Glomerular endothelial cell (primary cell): ENCODE results near the gene ZDBF2. TPM values are rescaled to one million over a fixed set of nuclear protein-coding genes. Genes with fewer than 3 reads are reported as not detected.
"Not testable (repeated sequence)": the region's sequence is repeated elsewhere in the genome, so short reads cannot be mapped to it uniquely, and the experiment has no call there.

Experiments
- DNase-seq: peaks from one replicate; pipeline ENCODE4 v3.0.0-alpha.2; 2011; ENCODE audit warnings: low read depth, low spot score; ENCODE audit errors: extremely low read depth
- total RNA-seq: library from RNA; depleted of rRNA; stranded (reverse); fragments of >200 nt; gene quantifications from 2 replicates; pipeline ENCODE4 v1.2.3, GENCODE V29; 2015

ZDBF2 gene
- total RNA-seq, 1 donor from 2014 or later = 8.2 TPM

DNA sequence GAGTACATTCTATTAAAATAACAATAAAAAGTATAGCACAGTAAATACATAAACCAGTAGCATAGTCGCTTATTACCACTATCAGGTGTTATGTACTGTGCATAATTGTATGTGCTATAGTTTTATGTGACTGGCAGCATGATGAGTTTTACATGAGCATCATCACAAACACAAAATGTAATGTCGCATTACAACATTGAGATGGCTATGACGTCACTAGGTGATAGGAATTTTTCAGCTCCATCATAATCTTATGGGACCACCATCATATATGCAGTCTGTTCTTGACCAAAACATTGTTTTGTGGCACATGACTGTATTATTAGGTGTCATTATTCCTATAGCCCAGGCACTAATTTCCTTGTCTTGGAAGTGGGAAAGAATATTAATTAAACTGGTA, 48.6 kb downstream of the ZDBF2 start:
- DNase-seq = no peak

GRCh38 chr2:206323486-206323885, 49.0 kb downstream of the ZDBF2 start:
- DNase-seq = no peak

- DNase-seq = no peak
Observed at GRCh38 chr2:206324869-206325268, 50.4 kb downstream of the ZDBF2 start.

DNA sequence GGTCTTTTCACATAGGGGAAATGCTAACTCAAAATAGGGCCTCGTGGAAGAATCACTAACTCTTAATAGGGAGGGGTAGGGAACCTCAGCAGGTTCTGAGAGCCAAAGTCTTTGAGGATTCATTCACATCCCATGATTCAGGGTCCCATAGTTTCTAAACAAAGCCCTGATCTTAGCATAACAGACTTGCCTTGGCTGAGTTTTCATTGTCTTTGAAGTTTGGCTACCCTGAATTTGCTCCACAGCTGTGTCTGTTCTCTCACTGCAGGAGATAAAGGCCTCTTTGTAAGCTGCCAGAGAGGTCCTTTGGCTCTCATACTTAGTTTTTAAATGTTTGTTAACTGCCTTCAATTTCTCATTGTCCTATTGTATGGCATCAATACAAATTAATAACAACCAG, 54.5 kb downstream of the ZDBF2 start:
- DNase-seq = no peak

DNA sequence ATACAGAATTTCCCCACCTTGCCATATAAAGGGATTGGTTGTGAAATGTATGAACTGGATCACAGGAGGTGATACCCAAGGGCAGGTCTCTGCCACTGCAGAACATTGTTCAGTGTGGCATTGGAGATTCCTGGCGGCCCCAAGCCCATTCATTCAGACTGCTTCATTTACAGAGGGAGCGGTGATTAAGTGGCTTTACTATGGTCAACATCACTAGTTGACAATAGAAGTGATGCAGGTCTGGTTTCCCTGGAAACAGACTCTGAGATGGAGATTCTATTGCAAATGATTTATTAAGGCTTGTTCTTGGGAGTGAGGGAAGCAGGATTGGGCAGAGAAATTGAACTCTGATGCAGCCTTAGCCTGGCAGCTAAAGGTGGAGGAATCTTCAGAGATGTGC, 62.4 kb downstream of the ZDBF2 start:
- DNase-seq = no peak

DNA sequence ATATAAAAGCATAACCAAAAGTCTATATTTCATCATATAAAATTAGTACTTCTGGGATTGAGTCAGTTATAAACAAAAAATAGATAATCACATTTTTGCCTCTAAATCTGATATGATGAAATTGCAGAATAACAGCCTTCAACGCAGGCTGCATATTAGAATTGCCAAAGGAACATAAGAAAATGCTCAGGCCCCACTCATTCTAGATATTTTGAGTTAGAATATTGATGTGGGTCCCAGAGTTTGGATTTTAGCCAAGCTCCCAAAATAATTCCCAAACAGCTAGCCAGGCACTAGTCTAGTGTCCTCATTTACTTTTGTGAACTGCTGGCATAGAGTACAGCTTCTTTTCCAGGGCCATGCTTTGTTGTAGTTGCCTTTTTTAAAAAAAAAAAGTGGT, 63.5 kb downstream of the ZDBF2 start:
- DNase-seq = no peak

DNA sequence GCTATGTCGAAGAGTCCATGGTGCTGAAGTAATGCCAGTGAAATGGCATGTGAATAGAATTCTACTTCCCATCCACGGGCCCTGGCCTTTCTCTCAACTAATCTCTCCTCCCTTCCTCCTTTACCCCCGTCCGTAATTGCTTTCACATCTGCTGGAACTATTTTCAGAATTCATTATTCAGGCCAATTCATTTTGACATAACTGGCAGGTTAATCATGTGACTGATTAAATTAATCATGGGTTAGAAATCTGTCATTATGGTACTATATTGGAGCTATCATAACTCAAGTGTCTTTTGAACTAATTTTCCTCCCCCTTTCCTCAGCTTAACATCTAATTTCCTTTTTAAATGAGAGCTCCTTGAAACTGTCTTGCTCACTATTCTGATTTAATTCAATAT, 66.9 kb downstream of the ZDBF2 start:
- DNase-seq = no peak

DNA sequence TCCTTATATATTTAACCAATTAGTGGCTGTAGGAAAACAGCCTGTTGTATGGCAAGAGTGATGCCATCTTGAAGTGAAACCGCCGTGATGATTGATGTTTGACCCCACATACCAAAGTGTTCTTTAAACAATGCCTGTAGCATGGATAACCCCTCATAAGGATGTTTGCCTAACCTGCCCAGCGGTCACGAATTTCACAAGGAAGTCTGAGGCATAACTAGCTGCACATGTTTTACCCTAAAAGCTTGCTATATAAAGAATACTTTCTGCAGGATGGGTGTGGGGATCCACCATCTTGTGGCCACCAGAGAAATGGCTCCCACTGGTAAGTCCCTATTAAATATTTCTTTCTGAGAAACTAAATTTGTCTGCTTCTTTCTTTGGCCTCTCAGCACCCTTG, 68.7 kb downstream of the ZDBF2 start:
- DNase-seq = no peak

GRCh38 chr2:206343816-206344215, 69.4 kb downstream of the ZDBF2 start:
- no peak for DNase-seq

DNA sequence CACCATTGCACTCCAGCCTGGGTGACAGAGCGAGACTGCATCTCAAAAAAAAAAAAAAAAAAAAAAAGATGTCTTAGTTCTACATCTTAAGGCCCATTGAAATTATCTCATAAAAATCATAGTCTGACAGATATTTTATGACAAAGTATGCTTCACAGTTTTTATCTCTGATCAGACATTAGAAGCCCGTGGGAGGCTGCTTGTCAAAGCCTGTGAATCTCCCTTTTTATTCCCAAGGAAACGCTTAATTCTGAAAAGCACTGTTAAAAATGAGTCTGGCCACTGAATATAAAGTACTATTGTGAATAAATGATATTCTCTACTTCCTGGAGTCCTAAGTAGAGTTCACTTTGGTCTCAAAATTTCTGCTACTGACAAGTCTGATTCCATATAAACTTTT, 71.1 kb downstream of the ZDBF2 start:
- no peak for DNase-seq

GRCh38 chr2:206349375-206349774, 74.9 kb downstream of the ZDBF2 start:
- no peak for DNase-seq

DNA sequence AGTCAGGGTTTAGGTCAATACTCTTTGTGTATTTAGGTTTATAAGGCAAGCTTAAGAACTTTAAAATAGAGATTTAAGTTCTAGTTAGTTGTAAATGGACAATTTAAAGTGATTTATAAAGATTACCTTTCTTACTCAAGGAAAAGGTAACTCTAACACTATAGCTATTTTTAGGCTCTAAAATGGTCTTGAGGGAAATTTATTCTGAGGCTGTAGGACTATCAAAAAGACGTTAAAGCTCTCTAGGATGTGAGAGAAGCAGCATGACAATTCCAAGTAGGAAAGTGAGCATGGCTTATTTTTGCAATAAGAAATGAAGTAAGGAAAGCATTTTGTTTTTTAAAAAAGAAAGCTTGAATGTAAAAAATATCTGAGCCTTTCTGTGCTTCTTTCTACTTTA, 78.1 kb downstream of the ZDBF2 start:
- no peak for DNase-seq

- DNase-seq = no peak
Observed at GRCh38 chr2:206353685-206354084, 79.2 kb downstream of the ZDBF2 start.

DNA sequence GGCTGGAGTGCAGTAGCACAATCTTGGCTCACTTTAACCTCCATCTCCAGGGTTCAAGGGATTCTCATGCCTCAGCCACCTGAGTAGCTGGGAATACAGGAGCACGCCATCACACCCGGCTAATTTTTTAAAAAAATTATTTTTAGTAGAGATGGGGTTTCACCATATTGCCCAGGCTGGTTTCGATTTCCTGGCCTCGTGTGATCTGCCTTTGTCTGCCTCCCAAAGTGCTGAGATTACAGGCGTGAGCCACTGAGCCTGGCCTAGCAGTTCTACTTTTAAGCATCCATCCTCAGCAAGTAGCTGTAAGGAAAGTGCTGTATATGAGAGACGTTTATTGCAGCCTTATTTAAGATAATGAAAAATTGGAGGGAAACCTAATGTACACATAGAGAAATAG, 79.7 kb downstream of the ZDBF2 start:
- no peak for DNase-seq

GRCh38 chr2:206356840-206357239, 82.4 kb downstream of the ZDBF2 start:
- DNase-seq = not testable (repeated sequence)

- DNase-seq = not testable (repeated sequence)
Observed at GRCh38 chr2:206360840-206361239, 86.4 kb downstream of the ZDBF2 start.

- DNase-seq = no peak
Observed at GRCh38 chr2:206361407-206362045, 87.1 kb downstream of the ZDBF2 start.

Other genes starting within 250 kb of the ZDBF2 start
- gene INO80D, start 188.5 kb upstream of the ZDBF2 start, total RNA-seq = 12.8 and 14.2 TPM in 2 replicates
- gene NDUFS1, start 115.2 kb upstream of the ZDBF2 start, total RNA-seq = 77.6 and 84.8 TPM in 2 replicates
- 290 and 440 TPM in 2 replicates for gene EEF1B2, start 114.8 kb upstream of the ZDBF2 start, total RNA-seq
- 5.8 and 9.9 TPM in 2 replicates for gene ADAM23, start 168.9 kb downstream of the ZDBF2 start, total RNA-seq